ENCODE results near the gene GJB6. TPM values are rescaled to one million over a fixed set of nuclear protein-coding genes. Genes with fewer than 3 reads are reported as not detected.
A peak's percentile ranks its signal among the peaks of the same experiment; 100 is the strongest.

GJB6 gene
- total RNA-seq, 2 experiments from 2014 or later = 1.9 to 2.4 TPM

DNA sequence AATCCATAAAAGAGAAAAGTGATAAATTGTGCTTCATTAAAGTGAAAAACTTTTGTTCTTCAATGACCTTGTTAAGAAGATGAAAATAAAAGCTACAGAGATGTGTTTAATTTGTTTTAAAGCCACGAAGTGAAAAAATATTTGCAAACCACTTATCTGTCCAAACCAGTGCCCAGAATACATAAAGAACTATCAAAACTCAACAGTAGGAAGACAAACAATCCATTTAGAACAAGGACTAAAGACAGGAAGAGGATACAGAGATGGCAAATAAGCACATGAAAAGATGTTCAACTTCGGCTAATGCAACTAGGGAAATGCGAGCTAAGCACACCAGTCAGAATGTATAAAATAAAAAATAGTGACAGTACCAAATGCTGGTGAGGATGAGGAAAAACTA is 15.0 kb downstream of the GJB6 start:
- no peak overlapping the region for H3K27ac Mint-ChIP-seq

GRCh38 chr13:20209948-20210347 is 22.2 kb downstream of the GJB6 start:
- CTCF ChIA-PET = interaction anchor here (1.4 kb wide), 1 partner anchor 24 kb away, joined by 3 read pairs; no protein-coding TSS in a partner anchor
- Mint-ChIP-seq H3K9me3 (peaks cover 4% of the 10 kb centered on the region), H3K4me1 (ENCODE audit: low read depth) (no peaks in the 10 kb centered on the region), H3K27me3 (peaks cover 16% of the 10 kb centered on the region), H3K27ac (no peak overlapping the region), H3K36me3 (no peaks in the 10 kb centered on the region), H3K4me3 (no peak overlapping the region)
- intact Hi-C loops (cut with micrococcal nuclease) = no loop called here
- POLR2A ChIA-PET = no interaction called here
- no peak for DNase-seq

More for the DNA sequence above, 15.0 kb downstream of the GJB6 start:
- peaks cover 2% of the 10 kb centered on the region for H3K27me3 Mint-ChIP-seq
- POLR2A ChIA-PET = no interaction called here
- H3K36me3 Mint-ChIP-seq = no peaks in the 10 kb centered on the region
- H3K4me1 Mint-ChIP-seq (ENCODE audit: low read depth) = peaks cover 16% of the 10 kb centered on the region
- CTCF ChIA-PET = no interaction called here
- intact Hi-C loops (cut with micrococcal nuclease) = no loop called here
- peaks cover 4% of the 10 kb centered on the region for H3K9me3 Mint-ChIP-seq
- no peak for DNase-seq
- H3K4me3 Mint-ChIP-seq = no peak overlapping the region

DNA sequence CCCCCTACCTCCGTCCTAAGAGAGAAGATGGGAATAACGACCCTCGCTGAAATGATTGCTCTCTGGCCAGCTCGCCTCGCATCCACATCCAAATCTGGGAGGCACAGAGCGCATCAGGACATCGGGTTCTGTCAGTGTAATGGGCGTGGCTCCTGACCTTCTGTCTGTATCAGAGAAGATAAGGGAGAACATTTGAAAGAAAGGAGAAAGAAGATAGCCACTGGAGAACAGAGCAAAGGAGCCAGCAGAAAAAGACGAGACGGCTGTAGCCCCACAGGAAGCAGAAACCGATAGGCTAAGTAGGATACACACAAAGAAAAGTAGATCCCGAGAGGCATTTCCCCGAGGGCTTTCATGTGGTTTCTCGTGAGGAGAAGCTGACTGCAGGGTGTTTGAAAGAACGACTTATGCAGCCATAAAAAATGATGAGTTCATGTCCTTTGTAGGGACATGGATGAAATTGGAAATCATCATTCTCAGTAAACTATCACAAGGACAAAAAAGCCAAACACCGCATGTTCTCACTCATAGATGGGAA is 25.4 kb downstream of the GJB6 start:
- H3K4me3 Mint-ChIP-seq = no peak overlapping the region
- no peaks in the 10 kb centered on the region for H3K4me1 Mint-ChIP-seq (ENCODE audit: low read depth)
- no peak for DNase-seq
- no peak overlapping the region for H3K27ac Mint-ChIP-seq
- H3K36me3 Mint-ChIP-seq = peaks cover 2% of the 10 kb centered on the region
- ChIA-PET POLR2A (no interaction called here), CTCF (no interaction called here)
- intact Hi-C loops (cut with micrococcal nuclease) = no loop called here
- peaks cover 3% of the 10 kb centered on the region for H3K9me3 Mint-ChIP-seq
- peaks cover 18% of the 10 kb centered on the region for H3K27me3 Mint-ChIP-seq

GRCh38 chr13:20206065-20206697 is 25.9 kb downstream of the GJB6 start:
- intact Hi-C loops (cut with micrococcal nuclease) = no loop called here
- peaks cover 6% of the 10 kb centered on the region for H3K9me3 Mint-ChIP-seq
- CTCF ChIA-PET = interaction anchor here (1.1 kb wide), 1 partner anchor 20 kb away, joined by 3 read pairs; no protein-coding TSS in a partner anchor
- no peak overlapping the region for H3K4me3 Mint-ChIP-seq
- peaks cover 21% of the 10 kb centered on the region for H3K27me3 Mint-ChIP-seq
- DNase-seq = no peak
- H3K4me1 Mint-ChIP-seq (ENCODE audit: low read depth) = no peaks in the 10 kb centered on the region
- H3K27ac Mint-ChIP-seq = no peak overlapping the region
- peaks cover 6% of the 10 kb centered on the region for H3K36me3 Mint-ChIP-seq
- POLR2A ChIA-PET = no interaction called here

GRCh38 chr13:20198781-20199180 is 33.3 kb downstream of the GJB6 start:
- intact Hi-C loops (cut with micrococcal nuclease) = no loop called here
- Mint-ChIP-seq H3K27ac (no peak overlapping the region), H3K4me1 (ENCODE audit: low read depth) (peaks cover 16% of the 10 kb centered on the region), H3K4me3 (no peak overlapping the region), H3K27me3 (peaks cover 39% of the 10 kb centered on the region), H3K9me3 (peaks cover 6% of the 10 kb centered on the region), H3K36me3 (peaks cover 6% of the 10 kb centered on the region)
- CTCF ChIA-PET = interaction anchor here (0.6 to 2.2 kb wide), 2 partner anchors 31 to 174 kb away, joined by 3 to 10 read pairs; no protein-coding TSS in a partner anchor
- POLR2A ChIA-PET = no interaction called here
- DNase-seq = no peak

GRCh38 chr13:20197361-20197834 is 34.7 kb downstream of the GJB6 start:
- intact Hi-C loops (cut with micrococcal nuclease) = loop anchor here (2.0 kb wide), 2 partner anchors 21 to 215 kb away; no protein-coding TSS in a partner anchor
- Mint-ChIP-seq H3K27ac (no peak overlapping the region), H3K36me3 (peaks cover 6% of the 10 kb centered on the region), H3K9me3 (peaks cover 6% of the 10 kb centered on the region), H3K4me1 (ENCODE audit: low read depth) (peaks cover 17% of the 10 kb centered on the region), H3K27me3 (peaks cover 36% of the 10 kb centered on the region), H3K4me3 (peak overlapping the region; percentile 7)
- no peak for DNase-seq
- POLR2A ChIA-PET = no interaction called here
- CTCF ChIA-PET = interaction anchor here (0.6 to 4.1 kb wide), 30 partner anchors 11 to 728 kb away, joined by 3 to 47 read pairs (median 4); no protein-coding TSS in a partner anchor

- Mint-ChIP-seq H3K27me3 (peaks cover 47% of the 10 kb centered on the region), H3K36me3 (no peaks in the 10 kb centered on the region), H3K9me3 (no peaks in the 10 kb centered on the region), H3K27ac (no peak overlapping the region), H3K4me3 (no peak overlapping the region), H3K4me1 (ENCODE audit: low read depth) (peaks cover 17% of the 10 kb centered on the region)
- no peak for DNase-seq
- POLR2A ChIA-PET = no interaction called here
- CTCF ChIA-PET = interaction anchor here (0.5 to 4.1 kb wide), 8 partner anchors 9 to 915 kb away, joined by 3 to 47 read pairs (median 7); no protein-coding TSS in a partner anchor
- intact Hi-C loops (cut with micrococcal nuclease) = loop anchor here (2.0 kb wide), 2 partner anchors 23 to 217 kb away; no protein-coding TSS in a partner anchor
Observed at GRCh38 chr13:20195801-20196200, 36.3 kb downstream of the GJB6 start.

- intact Hi-C loops (cut with micrococcal nuclease) = loop anchor here (5.0 kb wide), 2 partner anchors 283 to 508 kb away; partner anchors contain the start of gene IL17D
- ChIA-PET CTCF (interaction anchor here (1.9 to 4.1 kb wide), 3 partner anchors 8 to 298 kb away, joined by 11 to 47 read pairs (median 33); no protein-coding TSS in a partner anchor), POLR2A (interaction anchor here (0.9 kb wide), 1 partner anchor 8 kb away, joined by 3 read pairs; no protein-coding TSS in a partner anchor)
- no peaks in the 10 kb centered on the region for H3K36me3 Mint-ChIP-seq
- no peaks in the 10 kb centered on the region for H3K9me3 Mint-ChIP-seq
- no peak overlapping the region for H3K27ac Mint-ChIP-seq
- DNase-seq = peak; percentile 48
- peaks cover 17% of the 10 kb centered on the region for H3K4me1 Mint-ChIP-seq (ENCODE audit: low read depth)
- peak overlapping the region; percentile 58 for H3K4me3 Mint-ChIP-seq
- peaks cover 46% of the 10 kb centered on the region for H3K27me3 Mint-ChIP-seq
Observed at GRCh38 chr13:20193907-20194631, 38.0 kb downstream of the GJB6 start.

GRCh38 chr13:20193162-20193906 is 38.8 kb downstream of the GJB6 start:
- intact Hi-C loops (cut with micrococcal nuclease) = loop anchor here (5.0 kb wide), 2 partner anchors 284 to 509 kb away; partner anchors contain the start of gene IL17D
- Mint-ChIP-seq H3K27ac (no peak overlapping the region), H3K4me3 (peak overlapping the region; percentile 58), H3K9me3 (no peaks in the 10 kb centered on the region), H3K27me3 (peaks cover 46% of the 10 kb centered on the region), H3K4me1 (ENCODE audit: low read depth) (peaks cover 17% of the 10 kb centered on the region), H3K36me3 (no peaks in the 10 kb centered on the region)
- POLR2A ChIA-PET = no interaction called here
- DNase-seq = no peak
- CTCF ChIA-PET = no interaction called here

- Mint-ChIP-seq H3K4me1 (ENCODE audit: low read depth) (peaks cover 17% of the 10 kb centered on the region), H3K9me3 (no peaks in the 10 kb centered on the region), H3K36me3 (no peaks in the 10 kb centered on the region), H3K27me3 (peaks cover 49% of the 10 kb centered on the region), H3K4me3 (peak within 1 kb of the TSS; percentile 64), H3K27ac (no peak within 1 kb of the TSS)
- POLR2A ChIA-PET = interaction anchor here (0.5 kb wide), 1 partner anchor 375 kb away, joined by 4 read pairs; no protein-coding TSS in a partner anchor
- intact Hi-C loops (cut with micrococcal nuclease) = loop anchor here (5.0 kb wide), 2 partner anchors 285 to 510 kb away; partner anchors contain the start of gene IL17D
- no peak for DNase-seq
- CTCF ChIA-PET = interaction anchor here (1.0 kb wide), 1 partner anchor 10 kb away, joined by 3 read pairs; no protein-coding TSS in a partner anchor
Observed at GRCh38 chr13:20192836-20193161, 39.3 kb downstream of the GJB6 start, which contains the start of gene GJB2. TSS of gene GJB2 (minus strand) at chr13:20192938. CDS start at chr13:20189581, 3,357 bp downstream.

GRCh38 chr13:20192158-20192835 is 39.8 kb downstream of the GJB6 start:
- H3K4me3 Mint-ChIP-seq = peak overlapping the region; percentile 64
- DNase-seq = peak; percentile 22
- no peak overlapping the region for H3K27ac Mint-ChIP-seq
- H3K4me1 Mint-ChIP-seq (ENCODE audit: low read depth) = peaks cover 17% of the 10 kb centered on the region
- H3K36me3 Mint-ChIP-seq = no peaks in the 10 kb centered on the region
- ChIA-PET POLR2A (interaction anchor here (0.5 to 1.3 kb wide), 2 partner anchors 376 to 582 kb away, joined by 3 to 4 read pairs; partner anchors contain the start of gene EEF1AKMT1), CTCF (interaction anchor here (1.0 kb wide), 1 partner anchor 9 kb away, joined by 3 read pairs; no protein-coding TSS in a partner anchor)
- no peaks in the 10 kb centered on the region for H3K9me3 Mint-ChIP-seq
- intact Hi-C loops (cut with micrococcal nuclease) = loop anchor here (5.0 kb wide), 2 partner anchors 285 to 510 kb away; partner anchors contain the start of gene IL17D
- peaks cover 49% of the 10 kb centered on the region for H3K27me3 Mint-ChIP-seq

Measured in activated CD4-positive, alpha-beta memory T cell treated with anti-CD3 and anti-CD28 coated beads for 36 hours (primary cell).